Measurements from ENCODE around the gene DCLK2. TPM values are rescaled to one million over a fixed set of nuclear protein-coding genes. Genes with fewer than 3 reads are reported as not detected.

The DCLK2 gene
- total RNA-seq, 1 experiment from 2014 or later: 2.7 TPM

DNA sequence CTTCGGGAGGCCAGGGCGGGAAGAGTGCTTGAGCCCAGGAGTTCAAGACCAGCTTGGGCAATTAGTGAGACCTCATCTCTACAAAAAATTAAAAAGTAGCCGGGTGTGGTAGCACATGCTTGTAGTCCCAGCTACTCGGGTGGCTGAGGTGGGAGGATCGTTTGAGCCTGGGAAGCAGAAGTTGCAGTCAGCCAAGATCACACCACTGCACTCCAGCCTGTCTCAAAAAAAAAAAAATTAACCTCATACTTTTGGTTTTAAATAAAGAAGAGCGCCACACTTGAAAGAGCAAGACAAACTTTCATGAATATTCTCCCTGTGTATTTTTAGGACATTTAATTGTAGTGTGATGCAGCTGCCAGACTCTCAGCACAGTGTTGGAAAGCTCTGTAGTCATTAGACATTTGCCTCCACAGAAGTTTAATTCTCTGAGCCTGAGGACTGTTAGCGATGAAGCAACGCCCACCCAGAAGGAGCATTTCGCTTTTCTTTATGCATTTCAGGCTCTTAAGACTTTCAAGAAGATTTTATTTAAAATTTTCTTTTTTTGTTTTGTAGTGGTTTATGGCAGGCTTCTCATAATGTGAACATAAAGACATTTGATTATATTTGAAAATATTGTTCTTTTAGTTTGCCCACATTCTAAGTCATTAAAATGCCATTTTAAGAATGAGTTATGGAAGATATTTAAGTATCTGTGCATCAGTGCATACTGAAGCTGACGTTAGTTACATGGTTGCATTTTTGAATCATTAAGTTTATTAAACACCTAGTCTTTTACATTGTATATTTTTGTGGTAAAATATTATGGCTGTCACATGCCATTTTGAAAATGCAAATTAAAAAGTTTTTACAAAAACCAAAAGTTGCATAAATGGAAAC is 45.8 kb downstream of the DCLK2 start:
- intact Hi-C loops (cut with micrococcal nuclease): no loop called here
- ChIA-PET RAD21 (ENCODE audit: low non-redundant PET in 1 of 2, low total read pairs in 2 of 2, uncharacterized antibody in 2 of 2, unreplicated experiment in 2 of 2) (no interaction called here), POLR2A (no interaction called here), CTCF (no interaction called here)
- H3K9me2 ChIP-seq (ENCODE audit: insufficient read depth): no peaks in the 10 kb centered on the region
- no peak overlapping the region for H2AFZ ChIP-seq (ENCODE audit: low read depth, low read length, poor library complexity, severe bottlenecking)
- no peak overlapping the region for H3K9ac ChIP-seq (ENCODE audit: low read length)
- H3K79me2 ChIP-seq (ENCODE audit: insufficient read depth, low read length): no peaks in the 10 kb centered on the region
- no TSS peak for BruUV-seq (replicated peaks)
- H3K36me3 ChIP-seq (ENCODE audit: control insufficient read depth in 1 of 2, insufficient read depth in 2 of 2, low read length in 2 of 2): no peaks in the 10 kb centered on the region
- no peak overlapping the region for H3K27ac ChIP-seq (ENCODE audit: low read depth, low read length)
- ATAC-seq: no peak
- no peaks in the 10 kb centered on the region for H4K20me1 ChIP-seq (ENCODE audit: insufficient read depth)
- no peak overlapping the region for H3K4me2 ChIP-seq (ENCODE audit: low read length)
- TF ChIP-seq EGR1 (IDR thresholded peaks at IDR 0.05; ENCODE audit: low read depth) (no peak), ELF1 (IDR thresholded peaks at IDR 0.05; ENCODE audit: borderline replicate concordance, low read depth) (no peak), SRF (IDR thresholded peaks at IDR 0.05; ENCODE audit: low read depth) (no peak)
- TF ChIP-seq, protein P1, sequence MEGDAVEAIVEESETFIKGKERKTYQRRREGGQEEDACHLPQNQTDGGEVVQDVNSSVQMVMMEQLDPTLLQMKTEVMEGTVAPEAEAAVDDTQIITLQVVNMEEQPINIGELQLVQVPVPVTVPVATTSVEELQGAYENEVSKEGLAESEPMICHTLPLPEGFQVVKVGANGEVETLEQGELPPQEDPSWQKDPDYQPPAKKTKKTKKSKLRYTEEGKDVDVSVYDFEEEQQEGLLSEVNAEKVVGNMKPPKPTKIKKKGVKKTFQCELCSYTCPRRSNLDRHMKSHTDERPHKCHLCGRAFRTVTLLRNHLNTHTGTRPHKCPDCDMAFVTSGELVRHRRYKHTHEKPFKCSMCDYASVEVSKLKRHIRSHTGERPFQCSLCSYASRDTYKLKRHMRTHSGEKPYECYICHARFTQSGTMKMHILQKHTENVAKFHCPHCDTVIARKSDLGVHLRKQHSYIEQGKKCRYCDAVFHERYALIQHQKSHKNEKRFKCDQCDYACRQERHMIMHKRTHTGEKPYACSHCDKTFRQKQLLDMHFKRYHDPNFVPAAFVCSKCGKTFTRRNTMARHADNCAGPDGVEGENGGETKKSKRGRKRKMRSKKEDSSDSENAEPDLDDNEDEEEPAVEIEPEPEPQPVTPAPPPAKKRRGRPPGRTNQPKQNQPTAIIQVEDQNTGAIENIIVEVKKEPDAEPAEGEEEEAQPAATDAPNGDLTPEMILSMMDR (IDR thresholded peaks at IDR 0.05 in 2 of 3, conservative IDR thresholded peaks at IDR 0.05 in 1 of 3; ENCODE audit: borderline replicate concordance in 1 of 3, insufficient read depth in 1 of 3, low read depth in 2 of 3, low read length in 2 of 3): no peak
- H3K9me3 ChIP-seq (ENCODE audit: control insufficient read depth in 1 of 2, insufficient read depth in 1 of 2, low read depth in 1 of 2, low read length in 2 of 2): no peaks in the 10 kb centered on the region
- H3K4me1 ChIP-seq (ENCODE audit: control insufficient read depth in 1 of 2, insufficient read depth in 2 of 2, low read length in 2 of 2): peaks cover 4 to 8% of the 10 kb centered on the region in 2 experiments; a peak in 3 of 4 replicates
- H3K27me3 ChIP-seq (ENCODE audit: insufficient read depth, low read length): no peaks in the 10 kb centered on the region
- no peak for DNase-seq (ENCODE audit: low read depth, low spot score)
- no peak overlapping the region for H3K4me3 ChIP-seq (replicated peaks in 1 of 2; ENCODE audit: low read depth in 1 of 2, low read length in 2 of 2)

DNA sequence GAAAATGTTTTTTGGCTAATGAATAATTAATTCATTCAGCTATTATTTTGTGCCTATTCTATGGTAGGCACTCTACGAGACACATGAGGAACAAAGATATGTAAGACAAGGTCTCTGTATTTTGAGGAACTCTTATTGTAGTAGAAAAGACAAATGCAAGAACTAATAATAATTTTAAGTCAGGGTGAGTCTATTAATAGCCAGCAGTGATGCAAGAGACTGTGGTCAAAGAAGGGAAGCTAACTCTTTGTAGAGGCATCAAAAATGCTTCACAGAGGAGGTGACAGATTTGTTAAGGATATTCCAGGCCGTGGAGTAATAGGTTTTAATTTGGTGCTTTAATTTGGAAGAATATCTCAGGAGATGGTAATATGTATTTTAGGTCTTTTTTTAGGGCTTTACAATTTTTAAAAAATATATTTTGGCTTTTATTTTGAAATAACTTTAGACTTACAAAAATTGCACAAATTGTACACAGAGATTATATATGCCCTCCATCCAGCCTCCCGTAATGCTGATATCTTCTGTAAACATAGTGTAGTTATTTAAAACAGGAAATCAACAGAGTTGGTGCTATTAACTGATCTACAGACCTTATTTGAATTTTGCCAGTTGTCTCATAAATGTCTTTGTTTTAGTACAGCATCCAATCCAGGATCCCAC is 48.1 kb downstream of the DCLK2 start:
- ChIA-PET POLR2A (no interaction called here), RAD21 (ENCODE audit: low non-redundant PET in 1 of 2, low total read pairs in 2 of 2, uncharacterized antibody in 2 of 2, unreplicated experiment in 2 of 2) (no interaction called here), CTCF (no interaction called here)
- Histone ChIP-seq H2AFZ (ENCODE audit: low read depth, low read length, poor library complexity, severe bottlenecking) (no peak overlapping the region), H3K9me3 (ENCODE audit: control insufficient read depth in 1 of 2, insufficient read depth in 1 of 2, low read depth in 1 of 2, low read length in 2 of 2) (no peaks in the 10 kb centered on the region), H3K9me2 (ENCODE audit: insufficient read depth) (no peaks in the 10 kb centered on the region), H3K4me2 (ENCODE audit: low read length) (no peak overlapping the region), H3K4me3 (replicated peaks in 1 of 2; ENCODE audit: low read depth in 1 of 2, low read length in 2 of 2) (no peak overlapping the region), H3K4me1 (ENCODE audit: control insufficient read depth in 1 of 2, insufficient read depth in 2 of 2, low read length in 2 of 2) (peaks cover 0 to 7% of the 10 kb centered on the region in 2 experiments; a peak in 1 of 4 replicates), H3K27ac (ENCODE audit: low read depth, low read length) (no peak overlapping the region), H3K27me3 (ENCODE audit: insufficient read depth, low read length) (no peaks in the 10 kb centered on the region), H3K36me3 (ENCODE audit: control insufficient read depth in 1 of 2, insufficient read depth in 2 of 2, low read length in 2 of 2) (no peaks in the 10 kb centered on the region), H3K9ac (ENCODE audit: low read length) (no peak overlapping the region), H4K20me1 (ENCODE audit: insufficient read depth) (no peaks in the 10 kb centered on the region), H3K79me2 (ENCODE audit: insufficient read depth, low read length) (no peaks in the 10 kb centered on the region)
- no TSS peak for BruUV-seq (replicated peaks)
- ATAC-seq (no peak), DNase-seq (ENCODE audit: low read depth, low spot score) (no peak)
- TF ChIP-seq EZH2 (IDR thresholded peaks at IDR 0.05) (no peak), EZH2phosphoT487 (IDR thresholded peaks at IDR 0.05; ENCODE audit: borderline replicate concordance) (no peak)
- intact Hi-C loops (cut with micrococcal nuclease): no loop called here

Data from HCT116 (cell line).